HL-60/S4 (cell line): Measurements from ENCODE around the gene AQP11.
"Not testable (repeated sequence)": the region's sequence is repeated elsewhere in the genome, so short reads cannot be mapped to it uniquely, and the experiment has no call there.

Experiments
- in situ Hi-C: fragments of 300-500 bp; cut with MboI; formaldehyde crosslinking; loops from 2 replicates; pipeline ENCODE4 v1.14.3; 2022; ENCODE audit warnings: low sequenced_read_pairs

AQP11 gene, protein sequence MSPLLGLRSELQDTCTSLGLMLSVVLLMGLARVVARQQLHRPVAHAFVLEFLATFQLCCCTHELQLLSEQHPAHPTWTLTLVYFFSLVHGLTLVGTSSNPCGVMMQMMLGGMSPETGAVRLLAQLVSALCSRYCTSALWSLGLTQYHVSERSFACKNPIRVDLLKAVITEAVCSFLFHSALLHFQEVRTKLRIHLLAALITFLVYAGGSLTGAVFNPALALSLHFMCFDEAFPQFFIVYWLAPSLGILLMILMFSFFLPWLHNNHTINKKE

DNA sequence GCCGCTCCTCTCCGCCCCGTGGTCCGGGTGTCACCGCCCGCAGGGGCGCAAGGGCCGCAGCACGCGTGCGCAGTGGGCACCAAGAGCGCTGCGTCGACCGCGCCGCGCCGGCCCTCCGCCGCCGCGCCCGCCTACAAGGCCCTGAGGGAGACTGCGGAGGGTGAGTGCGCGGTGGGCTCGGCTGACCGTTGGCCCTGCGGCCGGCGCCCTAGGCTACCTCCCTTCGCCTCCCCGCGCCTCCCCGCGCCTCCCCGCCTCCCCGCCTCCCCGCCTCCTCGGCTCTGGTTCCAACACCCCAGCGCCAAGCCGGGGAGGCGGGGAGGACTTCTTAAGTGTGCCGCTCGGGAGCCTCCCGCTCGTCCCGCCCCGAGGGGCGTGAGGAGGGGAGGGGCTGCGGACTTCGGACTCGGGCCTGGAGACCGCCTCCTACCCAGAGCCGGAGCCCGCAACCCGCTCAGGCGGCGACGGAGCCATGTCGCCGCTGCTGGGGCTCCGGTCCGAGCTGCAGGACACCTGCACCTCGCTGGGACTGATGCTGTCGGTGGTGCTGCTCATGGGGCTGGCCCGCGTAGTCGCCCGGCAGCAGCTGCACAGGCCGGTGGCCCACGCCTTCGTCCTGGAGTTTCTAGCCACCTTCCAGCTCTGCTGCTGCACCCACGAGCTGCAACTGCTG, at the start of gene AQP11:
AQP11 (plus strand) TSS at position 433 of the 673 bp plus-strand sequence; CDS start at position 473, 40 bp downstream.
- in situ Hi-C loops, result no loop called here

DNA sequence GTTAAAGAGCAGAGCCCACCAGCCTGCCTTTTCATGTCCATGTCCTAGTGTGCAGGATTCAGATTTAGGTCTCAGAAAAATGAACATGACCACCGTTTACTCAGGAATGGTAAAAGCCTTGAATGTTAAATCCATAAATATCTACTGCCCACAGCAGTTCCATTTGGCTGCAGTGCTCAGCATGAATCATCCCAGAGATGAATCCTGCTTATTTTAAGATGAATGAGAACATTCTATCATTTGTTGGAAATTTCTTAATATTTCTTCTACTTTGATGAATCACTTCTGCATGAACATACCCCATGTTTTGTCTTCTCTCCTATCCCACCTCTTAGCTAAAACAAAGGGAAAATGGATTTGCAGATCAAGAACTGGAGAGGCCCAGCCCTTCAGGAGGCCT, 47.5 kb upstream of the AQP11 start:
- in situ Hi-C loops, result no loop called here

DNA sequence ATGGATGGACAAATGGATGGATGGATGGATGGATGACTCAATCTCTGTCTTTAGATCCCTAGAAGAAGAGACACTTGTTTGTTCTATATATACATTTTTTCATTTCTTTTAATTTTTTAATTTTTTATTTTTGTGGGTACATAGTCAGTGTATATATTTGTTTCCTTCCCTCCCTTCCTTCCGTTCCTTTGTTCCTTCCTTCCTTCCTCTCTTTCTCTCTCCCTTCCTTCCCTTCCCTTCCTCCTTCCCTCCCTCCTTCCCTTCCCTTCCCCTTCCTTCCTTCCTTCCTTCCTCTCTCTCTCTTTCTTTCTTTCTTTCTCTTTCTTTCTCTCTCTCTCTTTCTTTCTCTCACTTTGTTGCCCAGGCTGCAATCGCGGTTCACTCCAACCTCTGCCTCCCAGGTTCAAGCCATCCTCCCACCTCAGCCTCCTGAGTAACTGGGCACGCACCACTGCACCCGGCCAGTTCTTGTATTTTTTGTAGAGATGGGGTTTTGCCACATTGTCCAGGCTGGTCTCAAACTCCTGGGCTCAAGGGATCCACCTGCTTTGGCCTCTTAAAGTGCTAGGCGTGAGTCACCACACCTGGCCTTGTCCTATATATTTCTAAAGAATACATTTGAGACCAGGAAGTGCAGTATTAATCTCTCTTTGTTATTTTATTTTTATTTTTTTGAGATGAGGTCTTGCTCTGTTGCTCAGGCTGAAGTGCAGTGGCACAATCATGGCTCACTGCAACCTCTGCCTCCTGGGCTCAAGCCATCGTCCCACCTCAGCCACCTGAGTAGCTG, 42.5 kb upstream of the AQP11 start:
- in situ Hi-C loops, result no loop called here

DNA sequence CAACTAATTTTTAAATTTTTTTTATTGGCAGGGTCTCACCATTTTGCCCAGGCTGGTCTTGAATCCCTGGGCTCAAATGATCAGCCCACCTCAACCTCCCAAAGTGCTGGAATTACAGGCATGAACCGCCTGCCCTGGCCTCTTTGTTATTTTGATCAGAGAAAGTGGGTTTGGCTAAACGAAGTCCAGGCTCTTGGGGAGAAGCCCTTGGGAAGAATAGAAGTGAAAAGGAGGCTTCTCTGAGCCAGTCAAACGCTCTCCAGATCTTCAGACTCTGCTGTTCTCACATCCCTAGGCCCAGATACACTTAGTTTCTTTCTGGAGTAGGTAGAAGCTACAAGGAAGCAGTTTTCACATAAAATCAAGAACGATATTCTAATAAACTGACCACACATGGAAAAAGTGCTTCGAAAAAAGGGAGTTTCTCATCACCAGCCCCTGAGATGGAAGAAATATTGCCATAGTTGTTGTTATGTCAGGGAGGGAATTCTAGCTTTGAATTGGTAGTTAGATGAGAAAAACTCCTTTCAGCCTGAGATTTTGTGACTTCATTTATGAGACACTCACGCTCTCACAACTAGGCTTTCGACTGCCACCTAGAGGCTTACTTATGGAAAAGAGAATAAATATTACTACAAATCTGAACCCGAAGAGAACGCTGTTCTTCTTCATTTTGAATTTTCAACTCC, 41.7 kb upstream of the AQP11 start:
- in situ Hi-C loops, result no loop called here

DNA sequence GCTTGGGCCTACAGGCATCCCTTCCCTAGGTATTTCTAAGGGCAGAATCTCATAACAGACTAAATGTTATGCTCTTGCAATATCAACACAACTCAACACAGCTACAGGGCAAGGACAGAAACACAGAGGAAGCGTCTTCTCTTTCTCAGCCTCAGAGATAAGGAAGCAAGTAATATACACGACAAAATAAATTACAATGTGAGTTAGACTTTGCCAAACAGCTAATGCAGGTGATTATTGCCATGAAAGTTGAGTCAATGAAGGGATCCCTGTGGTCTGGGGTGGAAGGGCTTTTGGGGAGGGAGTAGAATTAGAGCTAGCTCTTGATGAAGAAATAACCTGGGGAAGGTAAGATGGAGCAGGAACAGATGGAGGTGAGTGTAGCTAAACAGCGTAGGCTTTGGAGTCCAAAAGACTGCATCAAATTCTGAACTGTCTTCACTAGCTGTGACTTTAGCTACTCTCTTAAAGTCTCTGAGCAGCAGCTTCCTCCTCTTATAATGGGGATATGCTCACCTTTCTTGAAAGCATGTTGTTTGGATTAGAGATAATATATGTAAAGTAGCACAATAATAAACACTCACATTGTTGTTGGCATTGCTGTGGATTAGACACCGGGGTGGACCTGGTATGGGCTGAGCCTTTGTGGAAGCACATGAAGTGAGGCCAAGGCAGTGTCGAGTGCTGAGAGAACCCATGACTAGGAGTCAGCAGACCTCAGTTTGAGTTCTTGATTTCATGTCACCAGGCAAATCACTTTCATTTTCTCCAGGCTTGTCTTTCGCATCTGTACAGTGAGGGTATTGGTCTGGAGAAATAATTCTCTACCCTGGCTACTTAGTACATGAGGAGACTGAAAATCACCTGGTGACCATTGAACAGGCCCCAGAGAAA, 41.0 kb upstream of the AQP11 start:
- in situ Hi-C loops, result no loop called here

DNA sequence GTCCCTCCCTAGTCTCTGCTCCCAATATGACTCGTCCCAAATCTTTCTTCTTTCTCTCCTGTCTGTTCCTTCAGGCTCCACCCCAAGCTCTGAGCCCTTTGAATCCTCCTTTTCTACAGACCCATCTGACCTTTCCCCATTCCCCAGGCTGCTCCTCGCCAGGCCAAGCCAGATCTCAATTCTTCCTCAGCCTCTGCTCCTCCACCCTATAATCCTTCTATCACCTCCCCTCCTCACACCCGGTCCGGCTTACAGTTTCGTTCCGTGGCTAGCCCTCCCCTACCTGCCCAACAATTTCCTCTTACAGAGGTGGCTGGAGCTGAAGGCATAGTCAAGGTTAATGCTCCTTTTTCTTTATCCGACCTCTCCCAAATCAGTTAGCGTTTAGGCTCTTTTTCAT, 38.3 kb upstream of the AQP11 start:
- in situ Hi-C loops, result not testable (repeated sequence)

DNA sequence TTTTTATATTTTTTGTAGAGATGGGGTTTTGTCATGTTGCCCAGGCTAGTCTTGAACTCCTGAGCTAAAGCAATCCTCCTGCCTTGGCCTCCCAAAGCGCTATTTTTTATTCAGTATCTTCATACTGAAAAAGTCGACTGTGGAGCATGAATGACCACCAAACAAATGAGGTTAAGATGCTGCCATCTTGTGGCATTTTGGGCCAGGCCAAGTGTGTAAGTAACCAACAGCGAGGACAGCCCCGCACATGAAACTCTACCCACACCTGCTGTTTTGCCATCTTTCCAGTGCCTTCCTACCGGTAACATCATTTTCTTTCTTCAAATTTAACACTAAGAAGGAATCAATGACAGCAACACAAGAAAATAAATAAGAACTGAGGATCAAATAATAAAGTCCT, 32.2 kb upstream of the AQP11 start:
- in situ Hi-C loops, result no loop called here

DNA sequence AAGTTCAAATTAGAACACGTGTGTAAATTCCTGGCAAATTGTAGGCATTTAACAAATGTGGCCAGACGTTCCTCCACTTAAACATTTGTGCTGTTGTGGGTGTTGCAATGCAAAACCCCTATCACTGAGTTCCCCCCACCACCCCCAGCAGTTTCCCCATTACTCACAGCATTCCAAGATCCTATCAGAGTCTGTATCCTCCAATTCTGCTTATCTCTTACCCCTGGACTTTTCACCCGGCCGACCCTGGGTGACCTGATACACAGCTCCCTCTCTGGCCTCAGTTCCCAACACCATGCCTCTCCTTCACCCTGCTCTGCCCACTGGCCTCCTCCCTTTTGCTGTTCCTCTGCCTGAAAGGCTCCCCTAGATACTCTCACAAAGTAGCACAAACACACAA, 31.4 kb upstream of the AQP11 start:
- in situ Hi-C loops, result no loop called here

DNA sequence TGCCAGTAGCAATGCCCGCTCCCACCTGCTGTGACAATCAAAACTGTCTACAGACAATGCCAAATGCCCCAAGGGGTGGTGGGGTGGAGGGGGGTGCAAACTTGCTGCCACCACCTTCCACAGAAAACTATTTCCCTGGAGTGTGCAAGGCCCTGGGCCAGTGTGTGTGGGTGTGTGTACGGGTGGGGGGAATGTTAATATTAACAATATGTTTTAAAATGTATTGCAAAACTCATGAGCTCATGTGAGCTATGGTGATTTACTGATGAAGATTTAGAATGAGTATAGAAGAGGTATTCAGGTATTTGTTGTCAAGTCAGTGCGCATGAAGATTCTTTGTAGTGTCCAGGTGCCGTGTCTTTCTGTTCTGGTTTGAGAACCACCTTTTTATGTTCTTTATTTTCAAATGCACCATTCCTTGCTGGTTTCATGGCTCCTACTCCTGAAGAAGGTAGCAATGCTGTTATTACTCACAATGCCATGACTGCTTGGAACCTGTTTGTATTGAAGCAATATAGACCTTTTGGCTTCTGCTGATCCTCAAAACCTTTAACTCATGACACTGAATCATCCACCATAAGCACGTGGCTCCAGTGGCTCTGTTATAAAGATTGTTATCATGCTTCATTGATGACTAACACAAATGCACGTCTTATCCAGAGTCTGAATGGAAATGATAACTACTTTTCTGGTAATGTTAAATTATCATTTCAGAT, 29.9 kb upstream of the AQP11 start:
- in situ Hi-C loops, result no loop called here

DNA sequence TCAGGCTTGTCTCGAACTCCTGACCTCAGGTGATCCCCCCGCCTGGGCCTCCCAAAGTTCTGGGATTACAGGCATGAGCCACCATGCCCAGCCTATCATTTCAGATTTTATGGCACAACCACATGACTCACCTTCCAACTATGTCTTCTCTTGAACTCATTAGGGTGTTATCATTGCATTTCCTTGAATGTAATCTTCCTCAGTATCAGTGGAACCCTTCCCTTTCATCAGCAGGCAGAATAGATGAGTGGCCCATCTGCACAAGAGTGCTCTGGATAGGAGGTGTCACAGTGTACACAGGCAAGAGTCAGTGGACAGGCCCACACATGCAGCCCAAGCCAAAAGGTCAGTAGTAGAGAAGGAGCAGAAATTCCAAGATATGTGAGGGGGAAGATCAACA, 29.1 kb upstream of the AQP11 start:
- in situ Hi-C loops, result no loop called here

DNA sequence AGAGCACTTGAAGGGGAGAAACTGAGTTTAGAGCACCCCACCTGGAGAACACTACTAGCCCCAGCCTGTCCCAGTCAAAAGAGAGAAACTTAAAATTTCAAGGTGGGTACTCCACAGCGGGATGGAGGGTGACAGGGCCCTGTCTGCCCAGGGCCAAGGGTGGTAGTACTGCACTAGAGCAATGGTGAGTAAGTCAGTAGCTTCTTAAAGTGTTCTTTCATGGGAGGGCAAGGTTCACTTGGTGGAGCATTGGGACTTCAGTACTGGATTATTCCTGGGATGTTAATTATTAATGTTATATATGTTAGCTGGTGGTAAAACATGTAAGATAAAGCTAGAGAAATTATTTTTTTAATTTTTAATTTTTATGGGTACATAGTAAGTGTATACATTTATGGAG, 28.5 kb upstream of the AQP11 start:
- in situ Hi-C loops, result no loop called here

DNA sequence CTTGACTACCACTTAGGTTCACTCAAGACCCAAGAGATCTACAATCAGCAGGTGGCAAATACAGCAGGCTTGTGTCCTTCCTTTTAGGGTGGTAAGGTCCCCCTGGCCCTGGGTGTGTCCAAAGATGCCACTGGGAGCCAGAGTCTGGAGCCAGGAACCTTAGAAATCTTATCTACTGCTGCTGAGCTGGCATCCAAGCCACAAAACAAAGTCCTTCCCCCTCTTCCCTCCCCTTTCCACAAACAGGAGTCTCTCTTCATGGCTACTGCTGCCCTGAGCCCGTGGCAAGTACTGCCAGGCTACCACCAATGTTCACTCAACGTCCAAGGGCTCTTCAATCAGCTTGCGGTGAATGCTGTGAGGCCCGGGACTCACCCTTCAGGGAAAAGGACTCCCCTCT, 21.4 kb upstream of the AQP11 start:
- in situ Hi-C loops, result no loop called here

DNA sequence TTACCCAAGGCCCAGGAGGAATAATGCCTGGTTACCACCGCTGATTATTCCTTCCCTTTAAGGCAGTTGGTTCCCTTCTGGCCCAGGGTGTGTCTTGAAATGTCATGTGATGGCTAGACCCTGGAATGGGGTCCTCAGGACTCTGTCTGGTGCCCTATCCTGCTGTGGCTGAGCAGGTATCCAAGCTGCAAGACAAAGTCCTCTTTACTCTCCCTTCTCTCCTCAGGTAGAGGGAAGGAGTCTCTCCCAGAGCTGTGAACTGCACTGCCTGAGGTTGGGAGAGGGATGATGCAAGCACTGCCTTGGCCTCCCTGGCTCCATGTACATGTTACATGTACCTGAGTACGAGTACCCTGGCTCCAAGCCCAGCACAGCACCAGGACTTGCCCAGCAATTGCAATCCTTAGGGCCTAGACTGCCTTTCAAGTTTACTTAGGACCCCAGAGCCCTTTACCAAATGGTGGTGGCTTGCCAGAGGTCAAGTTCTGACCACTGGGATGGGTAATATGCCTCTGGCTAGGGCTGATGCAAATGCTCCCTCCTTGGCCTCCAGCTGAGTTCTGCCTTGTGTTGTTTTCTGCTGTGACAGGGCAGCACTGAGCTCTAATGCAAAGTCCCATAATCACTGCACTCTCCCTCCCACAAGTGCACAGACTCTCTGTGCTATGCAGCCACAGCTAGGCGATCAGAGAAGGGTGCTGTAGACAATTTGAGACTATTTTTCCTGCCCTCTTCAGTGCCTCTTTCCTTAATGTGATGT, 20.7 kb upstream of the AQP11 start:
- in situ Hi-C loops, result no loop called here

DNA sequence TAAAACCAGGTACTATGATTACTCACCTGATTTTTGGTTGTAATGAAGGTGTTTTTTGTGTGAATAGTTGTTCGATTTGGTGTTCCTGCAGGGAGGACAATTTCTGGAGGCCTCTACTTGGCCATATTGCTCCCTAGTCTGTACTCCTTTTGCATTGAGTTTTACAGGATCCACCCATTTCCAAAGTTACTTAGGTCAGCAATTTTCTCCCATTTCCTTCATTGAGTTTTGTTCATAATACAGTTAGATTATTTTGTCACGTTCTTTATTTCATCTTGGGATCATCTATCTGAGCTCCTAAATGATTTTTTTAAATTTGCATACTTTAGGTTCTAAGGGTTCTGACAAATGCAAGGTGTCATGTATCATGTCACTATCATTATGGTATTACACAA, 20.1 kb upstream of the AQP11 start:
- in situ Hi-C loops, result no loop called here

DNA sequence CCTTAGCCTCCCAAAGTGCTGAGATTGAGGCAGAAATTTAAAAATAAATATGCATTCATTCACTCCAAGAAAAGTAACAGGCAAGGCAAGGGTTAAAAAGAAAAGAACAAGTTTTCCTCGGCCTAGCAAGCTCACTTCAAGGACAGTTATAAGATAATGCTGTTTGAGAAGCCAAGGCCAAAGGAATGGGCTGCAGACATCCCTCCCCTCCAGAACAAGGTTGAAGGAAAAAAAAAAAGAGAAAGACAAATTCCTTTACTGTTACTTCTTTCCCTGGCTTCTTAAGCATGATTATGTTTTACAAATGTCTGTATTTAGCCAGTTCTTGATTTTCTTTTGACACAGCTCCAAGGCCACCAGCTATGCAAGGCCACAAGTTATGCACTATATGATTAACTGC, 18.9 kb upstream of the AQP11 start:
- in situ Hi-C loops, result not testable (repeated sequence)

DNA sequence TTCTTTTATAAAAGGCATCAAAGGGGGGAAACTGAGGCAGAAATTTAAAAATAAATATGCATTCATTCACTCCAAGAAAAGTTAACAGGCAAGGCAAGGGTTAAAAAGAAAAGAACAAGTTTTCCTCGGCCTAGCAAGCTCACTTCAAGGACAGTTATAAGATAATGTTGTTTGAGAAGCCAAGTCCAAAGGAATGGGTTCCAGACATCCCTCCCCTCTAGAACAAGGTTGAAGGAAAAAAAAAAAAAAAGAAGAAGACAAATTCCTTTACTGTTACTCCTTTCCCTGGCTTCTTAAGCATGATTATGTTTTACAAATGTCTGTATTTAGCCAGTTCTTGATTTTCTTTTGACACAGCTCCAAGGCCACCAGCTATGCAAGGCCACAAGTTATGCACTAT, 14.3 kb upstream of the AQP11 start:
- in situ Hi-C loops, result not testable (repeated sequence)

DNA sequence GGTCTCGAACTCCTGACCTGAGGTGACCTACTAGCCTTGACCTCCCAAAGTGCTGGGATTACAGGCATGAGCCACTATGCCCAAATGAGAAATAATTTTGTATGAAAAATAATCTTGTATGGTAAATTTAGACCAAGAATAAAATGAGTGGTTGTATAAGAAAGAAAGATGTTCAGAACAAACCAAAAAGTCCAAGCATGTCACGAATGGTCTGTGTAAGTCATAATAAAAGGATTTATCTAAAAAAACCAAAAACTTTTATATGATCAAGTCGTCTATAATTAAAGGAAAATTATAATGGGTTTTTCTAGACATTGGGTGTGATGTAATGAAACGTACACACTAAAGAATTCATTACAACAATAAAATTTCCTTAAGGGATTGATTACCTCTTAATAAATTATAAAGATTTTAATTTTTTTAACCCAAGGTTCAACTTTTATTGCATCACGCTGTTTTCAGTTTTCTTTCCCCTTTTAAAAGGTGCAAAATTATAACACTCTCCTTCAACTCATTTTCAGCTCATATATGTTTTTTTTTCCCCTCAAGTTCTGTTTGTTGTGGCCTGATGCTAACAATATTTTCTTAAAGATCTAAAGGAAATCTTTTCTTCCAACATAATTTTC, 8.9 kb upstream of the AQP11 start:
- in situ Hi-C loops, result no loop called here

DNA sequence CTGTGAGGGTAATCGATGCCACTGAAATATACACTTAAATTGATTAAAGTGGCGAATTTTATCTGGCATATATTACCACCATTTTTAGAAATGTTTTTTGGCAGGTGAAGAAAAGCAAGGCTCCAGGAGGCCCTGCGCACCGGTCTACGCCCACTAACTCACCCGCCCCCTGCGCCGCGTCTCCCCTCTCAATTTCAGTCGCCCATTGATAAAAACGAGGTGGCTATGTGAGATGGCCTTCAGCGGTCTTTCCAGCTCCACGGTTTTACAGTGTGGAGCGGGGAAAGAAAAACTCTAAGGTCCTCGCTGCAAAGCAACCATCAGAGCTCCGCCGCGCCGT, 602 bp upstream of the AQP11 start:
- in situ Hi-C loops, result no loop called here
